ENCODE measurements around the gene APCDD1.
"Not testable (repeated sequence)": the region's sequence is repeated elsewhere in the genome, so short reads cannot be mapped to it uniquely, and the experiment has no call there.

The APCDD1 gene

GRCh38 chr18:10463096-10463495 lies 8.7 kb downstream of the APCDD1 start:
- no peak overlapping the region for H3K4me3 ChIP-seq (ENCODE audit: low read depth, low read length)
- no peaks in the 10 kb centered on the region for H3K36me3 ChIP-seq (ENCODE audit: control insufficient read depth, insufficient read depth, low read length)
- no peaks in the 10 kb centered on the region for H3K9me3 ChIP-seq (ENCODE audit: control insufficient read depth, insufficient read depth, low read length)
- H3K4me1 ChIP-seq (ENCODE audit: control insufficient read depth, insufficient read depth, low read length), result peaks cover under 1% of the 10 kb centered on the region; the same call in 1 of the 2 replicates
- H3K27me3 ChIP-seq (ENCODE audit: control insufficient read depth, insufficient read depth, low read length), result peaks cover under 1% of the 10 kb centered on the region; the same call in 1 of the 2 replicates
- H3K27ac ChIP-seq (ENCODE audit: low read depth, low read length), result no peak overlapping the region
- no peak overlapping the region for H3K9ac ChIP-seq (ENCODE audit: low read depth, low read length)

- no peaks in the 10 kb centered on the region for H3K36me3 ChIP-seq (ENCODE audit: control insufficient read depth, insufficient read depth, low read length)
- no peak overlapping the region for H3K4me3 ChIP-seq (ENCODE audit: low read depth, low read length)
- H3K9ac ChIP-seq (ENCODE audit: low read depth, low read length), result no peak overlapping the region
- H3K27ac ChIP-seq (ENCODE audit: low read depth, low read length), result no peak overlapping the region
- H3K27me3 ChIP-seq (ENCODE audit: control insufficient read depth, insufficient read depth, low read length), result no peaks in the 10 kb centered on the region
- no peaks in the 10 kb centered on the region for H3K9me3 ChIP-seq (ENCODE audit: control insufficient read depth, insufficient read depth, low read length)
- H3K4me1 ChIP-seq (ENCODE audit: control insufficient read depth, insufficient read depth, low read length), result peaks cover 7% of the 10 kb centered on the region
Measured at GRCh38 chr18:10463741-10464140, 9.3 kb downstream of the APCDD1 start.

GRCh38 chr18:10464161-10464648 lies 9.8 kb downstream of the APCDD1 start:
- H3K27me3 ChIP-seq (ENCODE audit: control insufficient read depth, insufficient read depth, low read length); H3K9me3 ChIP-seq (ENCODE audit: control insufficient read depth, insufficient read depth, low read length); H3K27ac ChIP-seq (ENCODE audit: low read depth, low read length); H3K9ac ChIP-seq (ENCODE audit: low read depth, low read length); H3K36me3 ChIP-seq (ENCODE audit: control insufficient read depth, insufficient read depth, low read length); H3K4me3 ChIP-seq (ENCODE audit: low read depth, low read length): not testable (repeated sequence)
- H3K4me1 ChIP-seq (ENCODE audit: control insufficient read depth, insufficient read depth, low read length), result peaks cover 12% of the 10 kb centered on the region

GRCh38 chr18:10465174-10465939 lies 10.9 kb downstream of the APCDD1 start:
- H3K36me3 ChIP-seq (ENCODE audit: control insufficient read depth, insufficient read depth, low read length), result no peaks in the 10 kb centered on the region
- no peaks in the 10 kb centered on the region for H3K27me3 ChIP-seq (ENCODE audit: control insufficient read depth, insufficient read depth, low read length)
- H3K4me1 ChIP-seq (ENCODE audit: control insufficient read depth, insufficient read depth, low read length), result peaks cover 12% of the 10 kb centered on the region
- no peak overlapping the region for H3K27ac ChIP-seq (ENCODE audit: low read depth, low read length)
- no peaks in the 10 kb centered on the region for H3K9me3 ChIP-seq (ENCODE audit: control insufficient read depth, insufficient read depth, low read length)
- no peak overlapping the region for H3K9ac ChIP-seq (ENCODE audit: low read depth, low read length)
- H3K4me3 ChIP-seq (ENCODE audit: low read depth, low read length), result no peak overlapping the region

- H3K9ac ChIP-seq (ENCODE audit: low read depth, low read length), result no peak overlapping the region
- H3K4me3 ChIP-seq (ENCODE audit: low read depth, low read length), result no peak overlapping the region
- peaks cover 12% of the 10 kb centered on the region for H3K4me1 ChIP-seq (ENCODE audit: control insufficient read depth, insufficient read depth, low read length)
- no peaks in the 10 kb centered on the region for H3K36me3 ChIP-seq (ENCODE audit: control insufficient read depth, insufficient read depth, low read length)
- H3K9me3 ChIP-seq (ENCODE audit: control insufficient read depth, insufficient read depth, low read length), result no peaks in the 10 kb centered on the region
- H3K27me3 ChIP-seq (ENCODE audit: control insufficient read depth, insufficient read depth, low read length), result peaks cover 12% of the 10 kb centered on the region
- H3K27ac ChIP-seq (ENCODE audit: low read depth, low read length), result no peak overlapping the region
Measured at GRCh38 chr18:10470429-10470828, 16.0 kb downstream of the APCDD1 start.

- Histone ChIP-seq H3K9me3 (ENCODE audit: control insufficient read depth, insufficient read depth, low read length) (no peaks in the 10 kb centered on the region), H3K27ac (ENCODE audit: low read depth, low read length) (no peak overlapping the region), H3K36me3 (ENCODE audit: control insufficient read depth, insufficient read depth, low read length) (no peaks in the 10 kb centered on the region), H3K4me3 (ENCODE audit: low read depth, low read length) (no peak overlapping the region), H3K4me1 (ENCODE audit: control insufficient read depth, insufficient read depth, low read length) (peaks cover 20% of the 10 kb centered on the region), H3K27me3 (ENCODE audit: control insufficient read depth, insufficient read depth, low read length) (peaks cover 24% of the 10 kb centered on the region), H3K9ac (ENCODE audit: low read depth, low read length) (no peak overlapping the region)
Measured at GRCh38 chr18:10471574-10471973, 17.1 kb downstream of the APCDD1 start.

- H3K9me3 ChIP-seq (ENCODE audit: control insufficient read depth, insufficient read depth, low read length), result no peaks in the 10 kb centered on the region
- peaks cover 32% of the 10 kb centered on the region for H3K27me3 ChIP-seq (ENCODE audit: control insufficient read depth, insufficient read depth, low read length)
- H3K27ac ChIP-seq (ENCODE audit: low read depth, low read length), result no peak overlapping the region
- no peak overlapping the region for H3K4me3 ChIP-seq (ENCODE audit: low read depth, low read length)
- no peak overlapping the region for H3K9ac ChIP-seq (ENCODE audit: low read depth, low read length)
- H3K36me3 ChIP-seq (ENCODE audit: control insufficient read depth, insufficient read depth, low read length), result no peaks in the 10 kb centered on the region
- H3K4me1 ChIP-seq (ENCODE audit: control insufficient read depth, insufficient read depth, low read length), result peaks cover 30% of the 10 kb centered on the region
Measured at GRCh38 chr18:10473132-10473531, 18.7 kb downstream of the APCDD1 start.

GRCh38 chr18:10474309-10474708 lies 19.9 kb downstream of the APCDD1 start:
- H3K36me3 ChIP-seq (ENCODE audit: control insufficient read depth, insufficient read depth, low read length), result no peaks in the 10 kb centered on the region
- H3K27ac ChIP-seq (ENCODE audit: low read depth, low read length), result no peak overlapping the region
- H3K9me3 ChIP-seq (ENCODE audit: control insufficient read depth, insufficient read depth, low read length), result no peaks in the 10 kb centered on the region
- no peak overlapping the region for H3K4me3 ChIP-seq (ENCODE audit: low read depth, low read length)
- H3K4me1 ChIP-seq (ENCODE audit: control insufficient read depth, insufficient read depth, low read length), result peaks cover 22% of the 10 kb centered on the region
- H3K27me3 ChIP-seq (ENCODE audit: control insufficient read depth, insufficient read depth, low read length), result peaks cover 43% of the 10 kb centered on the region
- H3K9ac ChIP-seq (ENCODE audit: low read depth, low read length), result no peak overlapping the region

- H3K4me3 ChIP-seq (ENCODE audit: low read depth, low read length), result no peak overlapping the region
- H3K27me3 ChIP-seq (ENCODE audit: control insufficient read depth, insufficient read depth, low read length), result peaks cover 53% of the 10 kb centered on the region
- peaks cover 22% of the 10 kb centered on the region for H3K4me1 ChIP-seq (ENCODE audit: control insufficient read depth, insufficient read depth, low read length)
- H3K36me3 ChIP-seq (ENCODE audit: control insufficient read depth, insufficient read depth, low read length), result no peaks in the 10 kb centered on the region
- no peak overlapping the region for H3K9ac ChIP-seq (ENCODE audit: low read depth, low read length)
- H3K27ac ChIP-seq (ENCODE audit: low read depth, low read length), result no peak overlapping the region
- H3K9me3 ChIP-seq (ENCODE audit: control insufficient read depth, insufficient read depth, low read length), result no peaks in the 10 kb centered on the region
Measured at GRCh38 chr18:10475276-10475653, 20.8 kb downstream of the APCDD1 start.

GRCh38 chr18:10475654-10476291 lies 21.3 kb downstream of the APCDD1 start:
- H3K4me1 ChIP-seq (ENCODE audit: control insufficient read depth, insufficient read depth, low read length), result peaks cover 22% of the 10 kb centered on the region
- H3K27ac ChIP-seq (ENCODE audit: low read depth, low read length), result no peak overlapping the region
- H3K27me3 ChIP-seq (ENCODE audit: control insufficient read depth, insufficient read depth, low read length), result peaks cover 53% of the 10 kb centered on the region
- H3K4me3 ChIP-seq (ENCODE audit: low read depth, low read length), result no peak overlapping the region
- H3K36me3 ChIP-seq (ENCODE audit: control insufficient read depth, insufficient read depth, low read length), result no peaks in the 10 kb centered on the region
- H3K9ac ChIP-seq (ENCODE audit: low read depth, low read length), result no peak overlapping the region
- no peaks in the 10 kb centered on the region for H3K9me3 ChIP-seq (ENCODE audit: control insufficient read depth, insufficient read depth, low read length)

GRCh38 chr18:10476338-10476791 lies 21.9 kb downstream of the APCDD1 start:
- no peak overlapping the region for H3K27ac ChIP-seq (ENCODE audit: low read depth, low read length)
- no peak overlapping the region for H3K9ac ChIP-seq (ENCODE audit: low read depth, low read length)
- H3K4me3 ChIP-seq (ENCODE audit: low read depth, low read length), result no peak overlapping the region
- H3K9me3 ChIP-seq (ENCODE audit: control insufficient read depth, insufficient read depth, low read length), result no peaks in the 10 kb centered on the region
- H3K27me3 ChIP-seq (ENCODE audit: control insufficient read depth, insufficient read depth, low read length), result peaks cover 57% of the 10 kb centered on the region
- H3K36me3 ChIP-seq (ENCODE audit: control insufficient read depth, insufficient read depth, low read length), result no peaks in the 10 kb centered on the region
- H3K4me1 ChIP-seq (ENCODE audit: control insufficient read depth, insufficient read depth, low read length), result peaks cover 22% of the 10 kb centered on the region
